ENCODE results near the gene LLCFC1. TPM values are rescaled to one million over a fixed set of nuclear protein-coding genes. Genes with fewer than 3 reads are reported as not detected.

LLCFC1 gene
- total and polyA plus RNA-seq, 12 donors: not detected

DNA sequence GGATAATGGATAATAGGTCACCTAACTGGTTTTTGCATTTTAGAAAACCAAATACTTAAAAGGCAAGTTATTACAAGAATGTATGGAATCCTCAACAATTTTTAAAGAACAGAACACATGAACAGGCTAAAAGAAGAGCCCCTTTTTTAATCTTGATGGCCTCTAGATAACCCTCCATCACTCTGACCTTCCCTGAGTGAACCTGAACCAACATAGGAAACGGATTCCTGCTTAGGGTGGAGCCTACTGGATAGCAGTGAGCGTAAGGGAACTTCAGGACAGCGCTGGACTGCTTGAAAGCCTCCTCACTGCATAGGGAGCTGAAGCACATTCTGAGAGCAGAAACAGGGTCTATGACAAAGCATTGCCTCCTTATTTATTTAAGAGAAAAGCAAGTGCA is 26.2 kb upstream of the LLCFC1 start:
- Histone ChIP-seq H3K9me3 (no peaks in the 10 kb centered on the region), H3K4me1 (peaks cover 0 to 21% (median 0%) of the 10 kb centered on the region in 9 donors), H3K4me3 (no peak overlapping the region), H3K27ac (no peak overlapping the region), H3K27me3 (peaks cover 0 to 23% (median 3%) of the 10 kb centered on the region in 7 donors), H3K36me3 (no peaks in the 10 kb centered on the region)
- ATAC-seq (no peak), DNase-seq (no peak)
- 39 to 44% methylated on average over 3 of the region's 3 CpGs for WGBS, 2 donors
- TF ChIP-seq, protein P1, sequence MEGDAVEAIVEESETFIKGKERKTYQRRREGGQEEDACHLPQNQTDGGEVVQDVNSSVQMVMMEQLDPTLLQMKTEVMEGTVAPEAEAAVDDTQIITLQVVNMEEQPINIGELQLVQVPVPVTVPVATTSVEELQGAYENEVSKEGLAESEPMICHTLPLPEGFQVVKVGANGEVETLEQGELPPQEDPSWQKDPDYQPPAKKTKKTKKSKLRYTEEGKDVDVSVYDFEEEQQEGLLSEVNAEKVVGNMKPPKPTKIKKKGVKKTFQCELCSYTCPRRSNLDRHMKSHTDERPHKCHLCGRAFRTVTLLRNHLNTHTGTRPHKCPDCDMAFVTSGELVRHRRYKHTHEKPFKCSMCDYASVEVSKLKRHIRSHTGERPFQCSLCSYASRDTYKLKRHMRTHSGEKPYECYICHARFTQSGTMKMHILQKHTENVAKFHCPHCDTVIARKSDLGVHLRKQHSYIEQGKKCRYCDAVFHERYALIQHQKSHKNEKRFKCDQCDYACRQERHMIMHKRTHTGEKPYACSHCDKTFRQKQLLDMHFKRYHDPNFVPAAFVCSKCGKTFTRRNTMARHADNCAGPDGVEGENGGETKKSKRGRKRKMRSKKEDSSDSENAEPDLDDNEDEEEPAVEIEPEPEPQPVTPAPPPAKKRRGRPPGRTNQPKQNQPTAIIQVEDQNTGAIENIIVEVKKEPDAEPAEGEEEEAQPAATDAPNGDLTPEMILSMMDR (IDR thresholded peaks at IDR 0.05): no peak
- intact Hi-C loops (cut with DNase I): no loop called here

DNA sequence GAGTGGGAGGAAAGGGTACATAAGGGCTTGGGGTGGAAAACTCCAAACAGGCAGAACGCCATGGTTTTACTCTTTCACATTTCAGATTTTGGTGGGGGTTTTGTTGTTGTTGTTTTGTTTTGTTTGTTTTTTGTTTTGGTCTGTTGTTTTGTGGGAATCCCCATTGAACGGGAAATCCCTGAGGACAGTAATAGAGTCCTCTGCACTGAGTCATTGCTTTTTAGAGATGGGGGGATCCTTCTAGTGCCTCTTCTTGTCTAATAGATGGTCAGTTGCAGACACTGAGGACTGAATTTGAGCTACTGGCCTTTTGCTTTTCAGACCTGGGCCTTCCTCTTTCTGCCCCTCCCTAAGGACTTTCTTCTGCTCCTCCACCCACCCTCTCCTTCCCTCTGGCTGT is 25.7 kb upstream of the LLCFC1 start:
- no peak for ATAC-seq
- intact Hi-C loops (cut with DNase I): no loop called here

DNA sequence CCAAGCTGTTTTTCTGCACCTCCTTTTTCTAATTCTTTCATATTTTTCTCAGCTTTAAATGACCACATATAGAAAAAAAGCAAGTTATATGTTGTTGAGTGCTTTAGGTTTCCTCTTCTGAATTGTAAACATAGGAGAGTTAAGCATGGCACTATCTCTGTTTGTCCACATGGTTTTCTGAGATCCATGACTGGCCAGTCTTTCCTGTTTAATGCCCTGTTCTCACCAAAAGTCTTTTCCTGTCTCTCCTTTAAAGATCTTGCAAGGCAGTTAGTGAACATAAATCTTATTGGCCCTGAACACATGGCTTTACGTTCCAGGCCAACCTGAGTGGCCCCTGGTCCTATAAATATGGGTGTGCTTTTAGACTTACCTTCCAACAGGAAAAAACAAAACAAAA is 25.2 kb upstream of the LLCFC1 start:
- TF ChIP-seq, protein P1 (IDR thresholded peaks at IDR 0.05): no peak
- Histone ChIP-seq H3K27ac (no peak overlapping the region), H3K27me3 (peaks cover 0 to 29% (median 6%) of the 10 kb centered on the region in 7 donors), H3K9me3 (no peaks in the 10 kb centered on the region), H3K4me1 (peaks cover 0 to 16% (median 0%) of the 10 kb centered on the region in 9 donors), H3K36me3 (no peaks in the 10 kb centered on the region), H3K4me3 (no peak overlapping the region)
- DNase-seq: no peak
- ATAC-seq: no peak
- 57 to 59% methylated on average over 1 of the region's 1 CpG for WGBS, 2 donors
- intact Hi-C loops (cut with DNase I): no loop called here

More for the DNA sequence above, 25.7 kb upstream of the LLCFC1 start:
- Histone ChIP-seq H3K4me1 (peaks cover 0 to 21% (median 0%) of the 10 kb centered on the region in 9 donors), H3K9me3 (no peaks in the 10 kb centered on the region), H3K36me3 (no peaks in the 10 kb centered on the region), H3K4me3 (no peak overlapping the region), H3K27me3 (peaks cover 0 to 24% (median 5%) of the 10 kb centered on the region in 7 donors), H3K27ac (no peak overlapping the region)
- TF ChIP-seq, protein P1 (IDR thresholded peaks at IDR 0.05): no peak
- 73 to 76% methylated on average over 2 of the region's 2 CpGs for WGBS, 2 donors
- DNase-seq: no peak

DNA sequence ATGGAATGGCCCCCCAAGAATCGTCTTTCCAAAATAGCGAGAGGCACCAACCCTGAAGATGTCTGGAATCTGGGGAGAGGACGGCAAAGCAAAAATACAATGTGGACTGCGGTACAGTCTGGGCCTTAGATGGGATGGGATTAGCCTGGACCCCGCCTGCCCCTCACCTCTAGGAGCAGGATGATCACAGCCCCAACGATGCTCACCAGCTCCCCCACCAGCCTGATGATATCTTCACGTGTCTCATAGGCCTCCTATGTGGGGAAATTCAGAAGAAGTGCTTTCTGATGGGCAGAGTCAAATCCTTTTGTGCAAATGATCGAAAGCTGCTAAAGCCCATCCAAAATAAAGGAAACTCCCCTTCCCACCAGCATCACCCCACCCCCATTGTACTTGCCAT is 24.0 kb upstream of the LLCFC1 start:
- no peak for ATAC-seq
- WGBS, 2 donors: 81 to 88% methylated on average over 8 of the region's 8 CpGs
- intact Hi-C loops (cut with DNase I): no loop called here

More for the DNA sequence above, 24.0 kb upstream of the LLCFC1 start:
- H3K27me3 ChIP-seq: peaks cover 0 to 25% (median 6%) of the 10 kb centered on the region in 7 donors
- no peaks in the 10 kb centered on the region for H3K36me3 ChIP-seq
- TF ChIP-seq, protein P1 (IDR thresholded peaks at IDR 0.05): no peak
- no peaks in the 10 kb centered on the region for H3K9me3 ChIP-seq
- no peak overlapping the region for H3K27ac ChIP-seq
- DNase-seq: no peak
- H3K4me1 ChIP-seq: peaks cover 0 to 5% (median 0%) of the 10 kb centered on the region in 9 donors
- no peak overlapping the region for H3K4me3 ChIP-seq
